HepG2 (cell line): Measurements from ENCODE around the gene TPTE2. TPM values are rescaled to one million over a fixed set of nuclear protein-coding genes. Genes with fewer than 3 reads are reported as not detected.

ENCODE experiments used
- NCOA2 ChIP-seq: sonication (generic); formaldehyde crosslinking; IDR thresholded peaks from 2 replicates; pipeline ENCODE4 v1.8.0; 2022; ENCODE audit warnings: inconsistent platforms
- PCBP2 ChIP-seq: fragments of 200-400 bp; formaldehyde crosslinking; optimal IDR thresholded peaks from 2 replicates; pipeline ENCODE3; 2018; ENCODE audit warnings: low read length, low read depth; ENCODE audit not compliant: poor library complexity, severe bottlenecking
- ZFP90 ChIP-seq: sonication (generic); formaldehyde crosslinking; IDR thresholded peaks from 2 replicates; pipeline ENCODE4 v1.8.0; 2022; ENCODE audit warnings: missing genetic modification reagents, mild to moderate bottlenecking, inconsistent platforms, borderline replicate concordance
- polyA plus RNA-seq, 8 experiments: library from polyadenylated mRNA; depleted of rRNA in 3 of 8; stranded (reverse) in 7 of 8; unstranded in 1 of 8; fragments of >200 nt; fragmentation: Illumina TruSeq in 4 of 8; extraction: Trizol in 4 of 8; gene quantifications; 2 replicates each; pipeline versions ENCODE4 v1.2.1 to v1.2.3, GENCODE V29; 2011 to 2016; ENCODE audit warnings: low read depth in 4 of 8, missing spikeins in 1 of 8, mixed read lengths in 1 of 8; ENCODE audit not compliant: insufficient read depth in 1 of 8
- total RNA-seq, 5 experiments: library from RNA; depleted of rRNA; stranded (reverse); fragments of >200 nt; fragmentation: Illumina TruSeq; extraction: Trizol; gene quantifications; 2 replicates each; pipeline ENCODE4 v1.2.3, GENCODE V29; 2016; ENCODE audit warnings: low read depth in 1 of 5
- TF ChIP-seq, protein P1 (sequence below): sonication (generic); formaldehyde crosslinking; IDR thresholded peaks from 2 replicates; pipeline ENCODE4 v1.5.1; 2020; ENCODE audit warnings: mild to moderate bottlenecking, missing genetic modification reagents, borderline replicate concordance
- TF ChIP-seq, protein P2 (sequence below): sonication (generic); formaldehyde crosslinking; IDR thresholded peaks from 2 replicates; pipeline ENCODE4 v1.4.0; 2020; ENCODE audit warnings: missing genetic modification reagents

TPTE2 gene
- total and polyA plus RNA-seq, 2 of the 13 experiments (the other 11 are each of a cell fraction or from before 2014, with no cell fraction given), result 0.07 TPM; not detected in 1

DNA sequence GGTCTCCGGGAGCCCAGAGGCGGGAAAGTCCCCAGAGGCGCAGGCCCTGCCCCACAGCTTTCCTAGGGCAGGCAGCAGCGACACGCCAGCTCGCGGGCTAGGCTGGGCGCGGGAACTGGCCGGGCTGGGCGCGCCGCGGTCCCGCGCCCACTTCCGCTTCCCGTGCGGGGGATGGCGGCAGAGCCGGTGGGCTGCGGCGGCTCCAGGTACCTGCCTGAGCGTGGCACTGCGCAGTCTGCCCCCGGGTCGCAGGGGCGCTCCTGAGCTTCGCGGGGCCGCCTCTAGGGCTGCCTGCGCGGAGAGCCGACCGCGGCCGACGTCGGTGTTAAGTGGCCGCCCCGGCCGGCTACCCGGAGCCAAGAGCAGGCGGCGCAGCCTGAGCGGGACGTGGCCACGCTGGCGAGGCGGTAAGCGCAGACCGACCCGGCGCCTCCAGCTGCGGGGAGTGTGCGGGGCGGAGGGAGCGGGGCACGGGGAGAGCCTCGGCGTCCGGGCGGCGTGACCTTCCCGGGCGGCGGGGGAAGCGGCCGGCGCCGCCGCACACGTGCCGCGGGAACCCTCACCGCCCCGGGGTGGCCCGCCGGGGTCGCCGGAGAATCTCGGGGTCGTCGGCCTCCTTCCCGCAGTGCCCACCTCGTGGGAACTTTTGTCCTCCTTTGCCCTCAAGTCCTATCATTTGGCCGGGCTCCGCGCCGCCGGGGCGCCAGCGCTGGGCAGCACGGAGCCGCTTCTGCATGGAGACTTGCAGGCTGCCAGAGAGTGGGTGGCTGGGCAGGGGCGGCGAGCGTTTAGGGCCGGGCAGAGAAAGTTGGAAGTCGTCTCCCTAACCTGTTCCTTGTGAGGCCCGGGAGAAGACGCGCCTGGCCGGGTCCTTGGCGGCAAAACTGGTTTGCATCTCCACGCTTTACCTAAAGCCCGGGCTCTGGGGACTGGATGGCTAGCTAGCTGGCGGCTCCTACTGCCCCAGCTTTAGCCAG, 40.7 kb upstream of the TPTE2 start (continued):
- TF ChIP-seq PCBP2 (no peak), NCOA2 (CRISPR knock-in tag) (no peak), ZFP90 (CRISPR knock-in tag) (no peak)
- TF ChIP-seq, protein P1, sequence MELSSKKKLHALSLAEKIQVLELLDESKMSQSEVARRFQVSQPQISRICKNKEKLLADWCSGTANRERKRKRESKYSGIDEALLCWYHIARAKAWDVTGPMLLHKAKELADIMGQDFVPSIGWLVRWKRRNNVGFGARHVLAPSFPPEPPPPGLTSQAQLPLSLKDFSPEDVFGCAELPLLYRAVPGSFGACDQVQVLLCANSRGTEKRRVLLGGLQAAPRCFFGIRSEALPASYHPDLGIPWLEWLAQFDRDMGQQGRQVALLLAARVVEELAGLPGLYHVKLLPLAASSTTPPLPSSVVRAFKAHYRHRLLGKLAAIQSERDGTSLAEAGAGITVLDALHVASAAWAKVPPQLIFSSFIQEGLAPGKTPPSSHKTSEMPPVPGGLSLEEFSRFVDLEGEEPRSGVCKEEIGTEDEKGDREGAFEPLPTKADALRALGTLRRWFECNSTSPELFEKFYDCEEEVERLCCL (CRISPR knock-in tag), result no peak
- TF ChIP-seq, protein P2, sequence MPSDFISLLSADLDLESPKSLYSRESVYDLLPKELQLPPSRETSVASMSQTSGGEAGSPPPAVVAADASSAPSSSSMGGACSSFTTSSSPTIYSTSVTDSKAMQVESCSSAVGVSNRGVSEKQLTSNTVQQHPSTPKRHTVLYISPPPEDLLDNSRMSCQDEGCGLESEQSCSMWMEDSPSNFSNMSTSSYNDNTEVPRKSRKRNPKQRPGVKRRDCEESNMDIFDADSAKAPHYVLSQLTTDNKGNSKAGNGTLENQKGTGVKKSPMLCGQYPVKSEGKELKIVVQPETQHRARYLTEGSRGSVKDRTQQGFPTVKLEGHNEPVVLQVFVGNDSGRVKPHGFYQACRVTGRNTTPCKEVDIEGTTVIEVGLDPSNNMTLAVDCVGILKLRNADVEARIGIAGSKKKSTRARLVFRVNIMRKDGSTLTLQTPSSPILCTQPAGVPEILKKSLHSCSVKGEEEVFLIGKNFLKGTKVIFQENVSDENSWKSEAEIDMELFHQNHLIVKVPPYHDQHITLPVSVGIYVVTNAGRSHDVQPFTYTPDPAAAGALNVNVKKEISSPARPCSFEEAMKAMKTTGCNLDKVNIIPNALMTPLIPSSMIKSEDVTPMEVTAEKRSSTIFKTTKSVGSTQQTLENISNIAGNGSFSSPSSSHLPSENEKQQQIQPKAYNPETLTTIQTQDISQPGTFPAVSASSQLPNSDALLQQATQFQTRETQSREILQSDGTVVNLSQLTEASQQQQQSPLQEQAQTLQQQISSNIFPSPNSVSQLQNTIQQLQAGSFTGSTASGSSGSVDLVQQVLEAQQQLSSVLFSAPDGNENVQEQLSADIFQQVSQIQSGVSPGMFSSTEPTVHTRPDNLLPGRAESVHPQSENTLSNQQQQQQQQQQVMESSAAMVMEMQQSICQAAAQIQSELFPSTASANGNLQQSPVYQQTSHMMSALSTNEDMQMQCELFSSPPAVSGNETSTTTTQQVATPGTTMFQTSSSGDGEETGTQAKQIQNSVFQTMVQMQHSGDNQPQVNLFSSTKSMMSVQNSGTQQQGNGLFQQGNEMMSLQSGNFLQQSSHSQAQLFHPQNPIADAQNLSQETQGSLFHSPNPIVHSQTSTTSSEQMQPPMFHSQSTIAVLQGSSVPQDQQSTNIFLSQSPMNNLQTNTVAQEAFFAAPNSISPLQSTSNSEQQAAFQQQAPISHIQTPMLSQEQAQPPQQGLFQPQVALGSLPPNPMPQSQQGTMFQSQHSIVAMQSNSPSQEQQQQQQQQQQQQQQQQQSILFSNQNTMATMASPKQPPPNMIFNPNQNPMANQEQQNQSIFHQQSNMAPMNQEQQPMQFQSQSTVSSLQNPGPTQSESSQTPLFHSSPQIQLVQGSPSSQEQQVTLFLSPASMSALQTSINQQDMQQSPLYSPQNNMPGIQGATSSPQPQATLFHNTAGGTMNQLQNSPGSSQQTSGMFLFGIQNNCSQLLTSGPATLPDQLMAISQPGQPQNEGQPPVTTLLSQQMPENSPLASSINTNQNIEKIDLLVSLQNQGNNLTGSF (CRISPR knock-in tag), result peak; percentile 83; the same call in 1 of the 2 replicates
